Osteoblast (primary cell): ENCODE results near the gene PROB1. TPM values are rescaled to one million over a fixed set of nuclear protein-coding genes. Genes with fewer than 3 reads are reported as not detected.
A peak's percentile ranks its signal among the peaks of the same experiment; 100 is the strongest.

Experiments
- DNase-seq: peaks from one replicate; pipeline ENCODE4 v3.0.0; 2011; ENCODE audit warnings: low spot score, mixed read lengths; ENCODE audit not compliant: insufficient read length; ENCODE audit errors: missing footprints
- H2AFZ ChIP-seq: 2 replicates; pipeline ENCODE4 v1.6.0; 2011; ENCODE audit warnings: mild to moderate bottlenecking, low read length
- H3K27ac ChIP-seq: 2 replicates; pipeline ENCODE4 v1.5.1; 2011; ENCODE audit warnings: mild to moderate bottlenecking, low read depth, low read length, moderate library complexity
- H3K27me3 ChIP-seq: 2 replicates; pipeline ENCODE4 v1.6.0; 2012; ENCODE audit warnings: mild to moderate bottlenecking, control low read depth, inconsistent platforms, low read length, moderate library complexity; ENCODE audit not compliant: insufficient read depth
- H3K36me3 ChIP-seq: 2 replicates; pipeline ENCODE4 v1.5.1; 2011; ENCODE audit warnings: mild to moderate bottlenecking, low read length, control low read depth, moderate library complexity; ENCODE audit not compliant: insufficient read depth
- H3K4me1 ChIP-seq: 2 replicates; pipeline ENCODE4 v1.5.1; 2011; ENCODE audit warnings: mild to moderate bottlenecking, low read length, control low read depth, moderate library complexity; ENCODE audit not compliant: insufficient read depth
- H3K4me2 ChIP-seq: 2 replicates; pipeline ENCODE4 v1.6.0; 2011; ENCODE audit warnings: mild to moderate bottlenecking, low read length; ENCODE audit not compliant: insufficient read depth
- H3K4me3 ChIP-seq: fragments of 200-600 bp; sonication (generic); 3 replicates; pipeline ENCODE4 v1.5.1; 2012; ENCODE audit warnings: mild to moderate bottlenecking, low read length, inconsistent platforms; ENCODE audit not compliant: insufficient read depth
- H3K79me2 ChIP-seq: 2 replicates; pipeline ENCODE4 v1.6.0; 2012; ENCODE audit warnings: mild to moderate bottlenecking, low read length, control low read depth, inconsistent platforms; ENCODE audit not compliant: insufficient read depth
- H3K9me3 ChIP-seq: 2 replicates; pipeline ENCODE4 v1.5.1; 2011; ENCODE audit warnings: low read depth, low read length, control low read depth
- H4K20me1 ChIP-seq: 2 replicates; pipeline ENCODE4 v1.6.0; 2012; ENCODE audit warnings: mild to moderate bottlenecking, low read length, control low read depth; ENCODE audit not compliant: insufficient read depth
- CTCF ChIP-seq: IDR thresholded peaks from 2 replicates; pipeline ENCODE4 v1.5.1; 2011; ENCODE audit warnings: mild to moderate bottlenecking, low read depth, low read length, moderate library complexity; ENCODE audit errors: extremely low read depth
- total RNA-seq: library from RNA; depleted of rRNA; stranded (reverse); fragments of >200 nt; gene quantifications from 2 replicates; pipeline ENCODE4 v1.2.3, GENCODE V29; 2012

Gene PROB1
- total RNA-seq, 1 donor: 1.1 TPM

DNA sequence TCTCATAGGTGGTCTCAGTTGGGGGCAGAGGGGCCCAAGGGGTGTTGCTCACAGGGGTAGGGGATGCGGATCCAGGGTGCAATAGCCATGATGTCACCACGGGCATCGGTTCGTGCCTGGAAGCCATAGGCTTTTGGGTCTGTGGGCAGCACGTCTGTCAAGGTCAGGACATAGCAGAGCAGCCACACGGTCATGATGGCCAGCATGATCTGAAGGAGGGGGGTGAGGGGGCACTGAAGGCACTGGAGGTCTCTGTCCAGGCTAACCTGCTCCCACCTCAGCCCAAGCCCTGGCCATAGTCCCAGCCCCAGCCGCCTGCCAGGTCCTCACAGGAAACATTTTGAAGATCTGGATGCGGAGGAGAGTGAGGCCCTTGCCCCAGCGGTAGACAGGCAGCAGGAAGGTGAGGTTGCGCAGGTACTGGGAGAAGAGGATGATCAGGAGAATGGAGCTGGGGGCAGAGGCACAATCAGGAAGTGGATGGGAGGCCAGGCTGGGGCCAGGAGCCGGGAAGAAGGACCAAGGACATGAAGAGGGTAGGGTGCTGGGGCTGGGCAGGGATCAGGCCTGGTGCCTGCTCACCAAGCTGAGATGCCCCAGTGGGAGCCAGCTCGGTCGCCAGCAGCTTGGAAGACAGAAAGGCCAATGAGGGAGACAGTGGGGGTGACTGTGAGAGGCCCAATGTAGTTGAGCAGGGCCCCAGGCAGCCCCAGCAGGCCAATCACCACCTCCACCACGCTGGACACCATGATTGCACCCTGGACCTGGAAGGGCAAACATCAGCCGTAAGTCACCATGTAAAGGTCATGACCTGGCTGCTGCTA, 15.1 kb downstream of the PROB1 start:
- no peaks in the 10 kb centered on the region for H3K36me3 ChIP-seq
- no peak for TF ChIP-seq CTCF
- no peaks in the 10 kb centered on the region for H3K9me3 ChIP-seq
- H3K4me3 ChIP-seq: no peak overlapping the region
- DNase-seq: peak; percentile 79
- H3K27ac ChIP-seq: no peak overlapping the region
- no peaks in the 10 kb centered on the region for H3K27me3 ChIP-seq
- no peaks in the 10 kb centered on the region for H4K20me1 ChIP-seq
- H3K4me2 ChIP-seq: no peak overlapping the region
- H2AFZ ChIP-seq: no peak overlapping the region
- peaks cover 4% of the 10 kb centered on the region for H3K4me1 ChIP-seq
- H3K79me2 ChIP-seq: no peaks in the 10 kb centered on the region

DNA sequence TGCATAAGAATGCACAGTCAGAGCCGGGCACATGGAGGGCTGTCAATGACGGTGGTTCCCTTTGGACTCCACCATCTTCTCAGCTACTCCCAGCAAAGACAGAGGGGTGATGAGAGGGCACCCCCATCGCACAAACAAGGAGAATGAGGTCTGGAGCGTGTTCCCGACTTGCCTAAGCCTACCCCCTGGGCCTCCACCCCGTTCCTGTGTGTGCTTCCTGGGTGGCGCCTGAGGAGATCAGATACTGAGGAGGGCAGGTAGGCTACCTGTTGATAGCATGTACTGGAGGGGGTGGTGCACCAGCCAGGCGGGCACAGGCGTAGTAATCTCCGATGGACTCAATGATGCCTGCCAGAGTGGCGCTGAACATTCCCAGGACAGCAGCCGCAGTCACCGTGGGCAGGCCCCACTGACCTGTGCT, 16.0 kb downstream of the PROB1 start:
- Histone ChIP-seq H3K27me3 (no peaks in the 10 kb centered on the region), H3K4me2 (no peak overlapping the region), H3K27ac (no peak overlapping the region), H3K79me2 (no peaks in the 10 kb centered on the region), H4K20me1 (no peaks in the 10 kb centered on the region), H3K4me1 (peaks cover 2% of the 10 kb centered on the region), H3K36me3 (no peaks in the 10 kb centered on the region), H3K9me3 (no peaks in the 10 kb centered on the region), H3K4me3 (no peak overlapping the region), H2AFZ (no peak overlapping the region)
- peak; percentile 77 for DNase-seq
- no peak for TF ChIP-seq CTCF

- no peak for TF ChIP-seq CTCF
Measured at GRCh38 chr5:139378101-139378825, 16.6 kb downstream of the PROB1 start.

DNA sequence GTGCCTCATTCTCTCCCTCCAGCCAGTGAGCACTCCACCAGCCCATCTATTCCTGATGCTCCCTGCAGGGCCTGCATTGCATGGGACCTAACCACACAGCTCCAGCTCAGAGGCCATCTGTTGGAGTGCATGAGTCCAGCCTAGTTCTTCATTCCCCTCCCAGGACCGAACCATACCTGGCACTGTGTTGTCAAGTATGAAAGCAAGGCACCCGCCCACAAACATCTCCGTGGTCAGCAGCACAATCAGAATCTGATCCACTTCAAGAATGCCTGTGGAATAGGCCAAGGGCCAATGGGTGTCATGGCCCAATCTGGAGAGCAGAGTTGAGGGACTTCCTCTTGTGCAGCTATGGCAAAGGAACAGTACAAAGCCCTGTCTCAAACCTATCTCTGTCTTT, 17.7 kb downstream of the PROB1 start:
- Histone ChIP-seq H3K36me3 (no peaks in the 10 kb centered on the region), H2AFZ (no peak overlapping the region), H3K79me2 (no peaks in the 10 kb centered on the region), H3K4me1 (peaks cover 14% of the 10 kb centered on the region), H4K20me1 (peaks cover 5% of the 10 kb centered on the region), H3K4me3 (no peak overlapping the region), H3K4me2 (no peak overlapping the region), H3K27me3 (no peaks in the 10 kb centered on the region), H3K9me3 (no peaks in the 10 kb centered on the region), H3K27ac (no peak overlapping the region)
- DNase-seq: peak; percentile 52
- no peak for TF ChIP-seq CTCF

More at GRCh38 chr5:139378101-139378825, 16.6 kb downstream of the PROB1 start:
- no peaks in the 10 kb centered on the region for H3K79me2 ChIP-seq
- no peaks in the 10 kb centered on the region for H3K9me3 ChIP-seq
- H3K4me3 ChIP-seq: no peak overlapping the region
- peaks cover 9% of the 10 kb centered on the region for H3K4me1 ChIP-seq
- no peaks in the 10 kb centered on the region for H3K27me3 ChIP-seq
- H4K20me1 ChIP-seq: peaks cover 3% of the 10 kb centered on the region
- peak; percentile 34 for DNase-seq
- no peak overlapping the region for H2AFZ ChIP-seq
- H3K4me2 ChIP-seq: no peak overlapping the region
- H3K36me3 ChIP-seq: no peaks in the 10 kb centered on the region
- no peak overlapping the region for H3K27ac ChIP-seq
